Epithelial cell of proximal tubule (primary cell): ENCODE data around the gene PER2. TPM values are rescaled to one million over a fixed set of nuclear protein-coding genes. Genes with fewer than 3 reads are reported as not detected.

Experiments
- DNase-seq: peaks from one replicate; pipeline ENCODE4 v3.0.0-alpha.2; 2011; ENCODE audit warnings: low read depth
- H3K4me3 ChIP-seq: 2 replicates; pipeline ENCODE4 v1.5.1; 2011; ENCODE audit warnings: low read depth, mild to moderate bottlenecking, low read length
- total RNA-seq: library from RNA; depleted of rRNA; stranded (reverse); fragments of >200 nt; gene quantifications from 2 replicates; pipeline ENCODE4 v1.2.3, GENCODE V29; 2015
- TF ChIP-seq, protein P1 (sequence below): conservative IDR thresholded peaks from 2 replicates; pipeline ENCODE4 v1.5.1; 2012; ENCODE audit warnings: low read depth, mild to moderate bottlenecking, low read length

Gene PER2
- total RNA-seq, 1 donor from 2014 or later, result 0.86 TPM

DNA sequence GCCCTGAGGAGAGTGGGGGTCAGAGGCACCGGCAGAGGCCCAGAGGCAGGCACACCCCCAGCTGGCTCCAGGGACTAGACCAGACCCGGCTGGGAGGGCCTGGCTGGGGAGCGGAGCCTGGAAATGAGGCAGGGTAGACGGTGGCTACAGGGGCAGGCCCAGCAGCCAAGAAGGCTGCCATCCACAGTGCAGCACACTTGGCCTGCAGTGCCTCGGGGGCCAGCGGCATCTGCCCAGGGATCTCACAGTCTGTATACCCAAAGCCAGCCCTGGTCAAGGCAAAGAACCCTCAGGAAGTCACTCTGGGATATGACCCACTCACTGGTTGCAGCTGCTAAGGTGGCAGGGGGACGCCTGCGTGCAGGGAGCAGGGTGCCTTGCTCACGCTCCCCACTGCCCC, 17.8 kb downstream of the PER2 start:
- H3K4me3 ChIP-seq, result no peak overlapping the region
- TF ChIP-seq, protein P1, sequence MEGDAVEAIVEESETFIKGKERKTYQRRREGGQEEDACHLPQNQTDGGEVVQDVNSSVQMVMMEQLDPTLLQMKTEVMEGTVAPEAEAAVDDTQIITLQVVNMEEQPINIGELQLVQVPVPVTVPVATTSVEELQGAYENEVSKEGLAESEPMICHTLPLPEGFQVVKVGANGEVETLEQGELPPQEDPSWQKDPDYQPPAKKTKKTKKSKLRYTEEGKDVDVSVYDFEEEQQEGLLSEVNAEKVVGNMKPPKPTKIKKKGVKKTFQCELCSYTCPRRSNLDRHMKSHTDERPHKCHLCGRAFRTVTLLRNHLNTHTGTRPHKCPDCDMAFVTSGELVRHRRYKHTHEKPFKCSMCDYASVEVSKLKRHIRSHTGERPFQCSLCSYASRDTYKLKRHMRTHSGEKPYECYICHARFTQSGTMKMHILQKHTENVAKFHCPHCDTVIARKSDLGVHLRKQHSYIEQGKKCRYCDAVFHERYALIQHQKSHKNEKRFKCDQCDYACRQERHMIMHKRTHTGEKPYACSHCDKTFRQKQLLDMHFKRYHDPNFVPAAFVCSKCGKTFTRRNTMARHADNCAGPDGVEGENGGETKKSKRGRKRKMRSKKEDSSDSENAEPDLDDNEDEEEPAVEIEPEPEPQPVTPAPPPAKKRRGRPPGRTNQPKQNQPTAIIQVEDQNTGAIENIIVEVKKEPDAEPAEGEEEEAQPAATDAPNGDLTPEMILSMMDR, result no peak

DNA sequence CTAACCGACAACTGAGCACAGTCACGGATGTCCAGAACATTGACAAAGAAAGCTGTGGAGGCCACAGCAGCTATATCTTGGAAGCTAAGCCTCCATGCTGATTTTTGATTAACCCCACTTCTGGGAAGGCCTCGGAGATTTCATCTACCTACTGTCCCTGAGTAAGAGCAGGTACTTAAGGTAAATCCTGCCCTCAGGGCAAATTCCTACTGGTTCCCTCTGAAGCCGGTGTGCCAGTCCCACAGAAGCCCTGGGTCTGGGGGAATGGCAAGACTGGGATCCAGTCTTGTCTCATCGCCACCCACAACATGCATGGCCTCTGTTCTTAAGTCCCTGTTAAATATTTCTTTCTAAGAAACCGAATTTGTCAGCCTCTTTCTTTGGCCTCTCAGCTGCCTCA, 18.7 kb downstream of the PER2 start:
- no peak for DNase-seq
- TF ChIP-seq, protein P1, result no peak
- no peak overlapping the region for H3K4me3 ChIP-seq

More for the DNA sequence above, 17.8 kb downstream of the PER2 start:
- no peak for DNase-seq

DNA sequence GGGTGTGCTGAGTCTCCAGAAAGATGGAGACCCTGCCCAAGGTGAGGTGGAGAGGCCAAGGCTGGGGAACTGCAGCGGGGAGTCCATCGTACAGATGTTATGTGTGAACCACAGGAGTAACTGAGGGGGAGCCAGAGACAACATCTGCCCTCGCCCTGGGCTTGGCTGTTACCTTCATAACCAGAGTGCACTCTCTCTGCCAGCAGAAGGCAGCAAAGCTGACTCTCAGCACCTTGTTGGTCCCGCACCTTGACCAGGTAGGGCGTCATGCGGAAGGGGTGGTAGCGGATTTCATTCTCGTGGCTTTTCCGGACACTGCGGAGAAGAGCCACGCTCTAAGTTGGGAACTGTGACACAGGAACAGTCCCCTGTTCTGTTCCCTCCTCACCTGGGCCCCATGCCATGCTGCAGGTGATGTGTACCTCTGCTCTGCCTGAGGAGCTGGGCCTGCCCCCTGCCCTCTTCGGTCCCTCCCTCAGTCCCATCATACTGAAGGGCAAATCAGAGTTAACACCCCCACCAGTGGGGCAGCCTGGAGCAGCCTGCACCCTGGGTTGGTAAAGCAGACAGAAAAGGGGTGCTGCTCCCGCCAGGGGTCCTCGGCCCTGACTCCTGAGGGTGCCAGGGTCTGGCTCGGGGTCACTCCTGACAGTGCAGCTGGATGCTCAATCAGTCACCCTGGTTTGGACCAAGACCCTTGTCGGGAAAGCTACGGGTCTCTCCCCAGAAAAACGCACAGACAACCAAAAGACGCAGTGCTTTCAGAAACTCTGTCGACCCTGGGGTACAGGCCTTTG, 20.3 kb downstream of the PER2 start:
- no peak overlapping the region for H3K4me3 ChIP-seq
- TF ChIP-seq, protein P1, result no peak
- no peak for DNase-seq

DNA sequence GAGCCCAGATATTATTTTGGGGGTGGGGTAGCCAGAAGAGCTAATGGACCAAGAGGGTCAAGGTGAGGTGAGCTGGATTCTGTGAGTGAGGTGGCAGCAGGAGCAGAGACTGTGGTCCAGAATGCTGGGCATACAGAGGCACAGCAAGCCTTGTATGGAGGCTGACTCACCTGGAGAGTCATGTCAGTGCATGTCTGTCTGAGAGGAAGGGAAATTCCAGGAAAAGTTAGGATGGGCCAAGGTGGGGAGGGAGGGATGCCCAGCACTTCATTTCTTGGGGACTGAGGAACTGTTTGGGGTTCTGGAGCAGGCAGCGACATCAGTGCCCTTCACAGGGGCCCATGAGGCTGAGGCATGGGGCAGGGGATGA, 21.1 kb downstream of the PER2 start:
- H3K4me3 ChIP-seq, result no peak overlapping the region
- no peak for DNase-seq
- TF ChIP-seq, protein P1, result no peak

DNA sequence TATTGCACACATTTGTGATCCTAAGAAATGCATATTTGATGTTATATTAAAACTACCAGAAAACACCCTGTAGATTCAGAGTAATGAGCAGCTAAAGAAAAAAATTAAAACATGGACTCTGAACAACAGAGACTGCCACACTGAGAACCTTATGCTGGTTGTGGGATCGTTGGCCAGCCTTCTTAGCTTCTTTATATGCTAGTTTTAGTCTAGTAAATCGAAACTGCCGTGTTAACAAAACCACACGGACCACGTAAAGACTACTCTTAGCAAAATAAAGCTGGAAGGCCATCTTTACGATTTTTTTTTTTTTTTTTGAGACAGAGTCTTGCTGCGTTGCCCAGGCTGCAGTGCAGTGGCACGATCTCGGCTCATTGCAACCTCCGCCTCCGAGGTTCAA, 22.8 kb downstream of the PER2 start:
- no peak for DNase-seq
- TF ChIP-seq, protein P1, result no peak
- H3K4me3 ChIP-seq, result no peak overlapping the region

DNA sequence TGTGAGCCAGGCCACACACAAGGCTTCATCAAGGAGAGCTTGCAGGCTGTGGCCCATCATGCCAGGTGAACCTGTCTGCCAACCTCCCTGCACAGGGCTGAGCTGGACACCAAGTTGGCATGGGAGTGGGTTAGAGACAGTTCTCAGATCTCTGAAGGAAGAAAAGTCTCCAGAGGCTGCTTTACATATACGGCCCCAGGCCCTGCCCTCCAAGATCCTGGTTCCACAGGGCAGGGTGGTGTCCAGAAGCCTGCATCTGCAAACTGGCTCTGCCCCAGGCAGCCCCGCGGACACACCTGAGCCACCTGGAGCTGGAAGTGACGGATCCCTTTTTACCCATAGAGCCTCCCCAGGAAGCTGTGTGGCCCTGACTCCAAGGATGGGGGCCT, 24.3 kb downstream of the PER2 start:
- H3K4me3 ChIP-seq, result no peak overlapping the region
- TF ChIP-seq, protein P1, result no peak
- no peak for DNase-seq
